Osteocyte (in vitro differentiated cells): Measurements from ENCODE around the gene SCNN1A. TPM values are rescaled to one million over a fixed set of nuclear protein-coding genes. Genes with fewer than 3 reads are reported as not detected.

Experiments used
- DNase-seq: peaks from one replicate; pipeline ENCODE4 v3.0.0; 2021; ENCODE audit warnings: mixed read lengths; ENCODE audit not compliant: unreplicated experiment; ENCODE audit errors: extremely low spot score
- H3K27ac Mint-ChIP-seq: one replicate; pipeline ENCODE4 v1.8.0; 2021; ENCODE audit warnings: mild to moderate bottlenecking, mixed read lengths; ENCODE audit not compliant: unreplicated experiment
- H3K27me3 Mint-ChIP-seq: one replicate; pipeline ENCODE4 v1.8.0; 2021; ENCODE audit warnings: mixed read lengths; ENCODE audit not compliant: unreplicated experiment
- H3K36me3 Mint-ChIP-seq: one replicate; pipeline ENCODE4 v1.8.0; 2021; ENCODE audit warnings: mixed read lengths; ENCODE audit not compliant: unreplicated experiment
- H3K4me1 Mint-ChIP-seq: one replicate; pipeline ENCODE4 v1.8.0; 2021; ENCODE audit warnings: mixed read lengths; ENCODE audit not compliant: unreplicated experiment
- H3K4me3 Mint-ChIP-seq: one replicate; pipeline ENCODE4 v1.8.0; 2021; ENCODE audit warnings: mild to moderate bottlenecking, moderate library complexity, mixed read lengths; ENCODE audit not compliant: unreplicated experiment
- H3K9me3 Mint-ChIP-seq: one replicate; pipeline ENCODE4 v1.8.0; 2021; ENCODE audit warnings: mixed read lengths; ENCODE audit not compliant: unreplicated experiment
- CTCF ChIP-seq: fragments of 200-600 bp; sonication (generic); IDR thresholded peaks from 2 replicates; pipeline ENCODE4 v1.5.0; 2021; ENCODE audit warnings: antibody characterized with exemption, mild to moderate bottlenecking, moderate library complexity
- total RNA-seq: library from RNA; stranded (reverse); gene quantifications from 2 replicates; pipeline ENCODE4 v1.2.1, GENCODE V29; 2021

Gene SCNN1A
- total RNA-seq, 1 donor from 2014 or later, result 2.5 TPM

- no peak for DNase-seq
- Mint-ChIP-seq H3K4me1 (peaks cover 45% of the 10 kb centered on the region), H3K9me3 (no peaks in the 10 kb centered on the region), H3K4me3 (no peak overlapping the region), H3K36me3 (no peaks in the 10 kb centered on the region), H3K27me3 (no peaks in the 10 kb centered on the region), H3K27ac (no peak overlapping the region)
- no peak for TF ChIP-seq CTCF
Observed at GRCh38 chr12:6319446-6319845, 55.9 kb downstream of the SCNN1A start.

DNA sequence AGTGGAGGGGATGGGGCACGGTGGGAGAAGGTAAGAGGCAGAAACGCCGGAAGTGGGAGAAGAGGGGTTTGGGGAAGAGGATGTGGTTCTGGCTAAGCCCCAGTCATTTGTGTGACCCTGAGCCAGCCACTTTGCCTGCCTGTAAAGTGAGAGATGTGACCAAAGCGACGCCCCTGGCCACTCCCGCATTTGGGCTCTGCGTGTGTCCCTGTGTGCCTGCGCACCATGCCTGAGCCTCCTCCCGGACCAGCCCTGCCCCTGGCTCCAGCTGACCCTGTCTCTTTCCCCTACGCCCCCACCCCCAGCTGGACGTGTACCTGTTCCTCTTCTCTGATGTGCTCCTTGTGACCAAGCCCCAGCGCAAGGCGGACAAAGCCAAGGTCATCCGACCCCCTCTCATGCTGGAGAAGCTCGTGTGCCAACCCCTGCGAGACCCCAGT, 56.9 kb downstream of the SCNN1A start:
- Mint-ChIP-seq H3K27me3 (no peaks in the 10 kb centered on the region), H3K9me3 (no peaks in the 10 kb centered on the region), H3K4me1 (peaks cover 36% of the 10 kb centered on the region), H3K4me3 (no peak overlapping the region), H3K27ac (no peak overlapping the region), H3K36me3 (no peaks in the 10 kb centered on the region)
- TF ChIP-seq CTCF, result no peak
- no peak for DNase-seq

DNA sequence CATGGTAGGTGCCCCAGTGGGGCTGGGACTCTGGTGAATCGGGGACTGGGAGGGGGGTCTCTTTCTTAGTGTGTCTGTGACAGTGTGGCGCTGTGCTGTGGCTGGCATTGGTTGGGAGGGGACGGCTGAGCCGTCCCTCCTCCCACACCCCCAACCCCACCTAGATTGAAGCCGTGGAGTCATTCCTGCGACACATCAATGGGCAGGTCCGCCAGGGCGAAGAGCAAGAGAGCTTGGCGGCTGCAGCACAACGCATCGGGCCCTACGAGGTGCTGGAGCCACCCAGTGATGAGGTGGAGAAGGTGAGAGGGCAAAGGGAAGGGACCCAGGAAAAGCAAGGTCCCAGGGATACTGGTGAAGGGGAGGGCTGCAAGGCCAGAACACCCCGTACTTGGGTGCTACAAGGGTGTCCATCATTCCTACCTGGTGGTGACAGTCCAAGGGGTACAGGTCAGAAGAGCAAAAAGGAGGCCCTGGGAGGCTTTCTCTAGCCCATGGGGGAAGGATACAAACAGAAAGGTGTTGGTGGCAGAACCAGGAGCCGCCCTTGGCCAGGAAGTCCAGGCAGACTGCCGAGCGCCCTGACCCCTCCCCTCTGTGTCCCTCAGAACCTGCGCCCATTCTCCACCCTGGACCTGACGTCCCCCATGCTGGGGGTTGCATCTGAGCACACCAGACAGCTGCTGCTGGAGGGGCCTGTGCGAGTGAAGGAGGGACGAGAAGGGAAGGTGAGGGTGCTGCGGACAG, 57.5 kb downstream of the SCNN1A start:
- Mint-ChIP-seq H3K36me3 (no peaks in the 10 kb centered on the region), H3K4me3 (no peak overlapping the region), H3K27me3 (no peaks in the 10 kb centered on the region), H3K4me1 (peaks cover 33% of the 10 kb centered on the region), H3K9me3 (no peaks in the 10 kb centered on the region), H3K27ac (no peak overlapping the region)
- no peak for DNase-seq
- TF ChIP-seq CTCF, result no peak

DNA sequence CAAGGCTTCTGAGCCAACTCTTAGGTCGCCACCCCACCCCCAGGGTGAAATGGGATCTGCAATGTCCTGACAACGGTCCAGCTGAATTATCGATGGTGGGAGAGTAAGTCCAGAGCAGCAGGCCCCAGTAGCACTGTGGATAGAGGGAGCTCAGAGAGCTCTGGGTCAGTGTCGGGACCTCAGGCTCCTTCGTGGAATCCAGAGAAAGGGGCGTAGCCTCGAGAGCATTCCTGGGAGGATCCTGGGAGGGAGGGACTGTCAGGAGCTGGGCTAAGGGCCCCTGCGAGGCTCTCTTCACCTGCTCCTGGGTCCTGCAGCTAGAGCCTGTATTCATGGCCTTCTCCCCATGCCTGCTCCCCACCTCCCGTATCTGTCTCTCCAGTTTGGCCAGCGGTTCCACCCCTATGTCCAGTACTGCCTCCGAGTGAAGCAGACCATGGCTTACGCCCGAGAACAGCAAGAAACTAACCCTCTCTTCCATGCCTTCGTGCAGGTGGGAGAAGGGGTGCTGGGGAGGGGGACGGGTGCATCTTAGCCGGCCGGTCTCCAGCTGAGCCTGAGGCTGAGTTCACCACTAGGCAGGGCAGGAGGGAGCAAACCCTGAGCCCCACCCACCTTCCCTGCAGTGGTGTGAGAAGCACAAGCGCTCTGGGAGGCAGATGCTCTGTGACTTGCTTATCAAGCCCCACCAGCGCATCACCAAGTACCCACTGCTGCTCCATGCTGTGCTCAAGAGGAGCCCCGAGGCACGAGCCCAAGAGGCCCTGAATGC, 58.3 kb downstream of the SCNN1A start:
- H3K27me3 Mint-ChIP-seq, result no peaks in the 10 kb centered on the region
- H3K9me3 Mint-ChIP-seq, result no peaks in the 10 kb centered on the region
- H3K36me3 Mint-ChIP-seq, result no peaks in the 10 kb centered on the region
- no peak for DNase-seq
- no peak for TF ChIP-seq CTCF
- H3K27ac Mint-ChIP-seq, result no peak overlapping the region
- peaks cover 32% of the 10 kb centered on the region for H3K4me1 Mint-ChIP-seq
- H3K4me3 Mint-ChIP-seq, result no peak overlapping the region
